HepG2 (cell line): ENCODE measurements around the gene RASSF4. TPM values are rescaled to one million over a fixed set of nuclear protein-coding genes. Genes with fewer than 3 reads are reported as not detected.

Experiments
- CBX2 ChIP-seq, 2 experiments: fragments of 200-600 bp in 1 of 2; sonication (generic); formaldehyde crosslinking in 1 of 2; IDR thresholded peaks; 2 replicates each; pipeline versions ENCODE4 v1.7.0 to v1.8.1; 2018 to 2022; ENCODE audit warnings: low read depth in 2 of 2, low read length in 1 of 2, mild to moderate bottlenecking in 1 of 2, missing genetic modification reagents in 1 of 2
- CEBPZ ChIP-seq: IDR thresholded peaks from 2 replicates; pipeline ENCODE4 v1.6.1; 2012; ENCODE audit warnings: low read length, improper control_type of control experiment
- CREB1 ChIP-seq, 2 experiments: fragments of 450-650 bp in 1 of 2; IDR thresholded peaks; 2 replicates each; pipeline ENCODE4 v1.6.1; 2016 to 2017; ENCODE audit warnings: control low read depth in 1 of 2, mild to moderate bottlenecking in 1 of 2, missing compliant biosample characterization in 1 of 2, missing genetic modification characterization in 1 of 2
- DMAP1 ChIP-seq: IDR thresholded peaks from 2 replicates; pipeline ENCODE4 v1.6.1; 2016
- E2F5 ChIP-seq: sonication (generic); formaldehyde crosslinking; conservative IDR thresholded peaks from 2 replicates; pipeline ENCODE4 v1.4.0; 2020; ENCODE audit warnings: missing genetic modification reagents
- FIP1L1 ChIP-seq: fragments of 200-400 bp; formaldehyde crosslinking; IDR thresholded peaks from 2 replicates; pipeline ENCODE4 v1.6.1; 2018; ENCODE audit warnings: low read depth, mild to moderate bottlenecking, low read length, moderate library complexity, borderline replicate concordance; ENCODE audit not compliant: insufficient read depth
- GZF1 ChIP-seq: sonication (generic); formaldehyde crosslinking; IDR thresholded peaks from 2 replicates; pipeline ENCODE4 v1.5.1; 2020; ENCODE audit warnings: mild to moderate bottlenecking, missing genetic modification reagents
- HNF4A ChIP-seq: sonication (generic); formaldehyde crosslinking; IDR thresholded peaks from 2 replicates; pipeline ENCODE4 v1.4.0; 2020; ENCODE audit warnings: missing genetic modification reagents
- IKZF5 ChIP-seq: IDR thresholded peaks from 2 replicates; pipeline ENCODE4 v1.6.1; 2018; ENCODE audit warnings: missing genetic modification reagents, mild to moderate bottlenecking, missing compliant biosample characterization
- ISL2 ChIP-seq: sonication (generic); formaldehyde crosslinking; IDR thresholded peaks from 2 replicates; pipeline ENCODE4 v1.5.0; 2020; ENCODE audit warnings: missing genetic modification reagents
- MYC ChIP-seq: sonication (generic); formaldehyde crosslinking; IDR thresholded peaks from 2 replicates; pipeline ENCODE4 v1.9.0; 2021; ENCODE audit warnings: missing genetic modification reagents, borderline replicate concordance
- NAIF1 ChIP-seq: sonication (generic); formaldehyde crosslinking; IDR thresholded peaks from 2 replicates; pipeline ENCODE4 v1.5.0; 2020; ENCODE audit warnings: mild to moderate bottlenecking, missing genetic modification reagents, borderline replicate concordance
- PRPF4 ChIP-seq: fragments of 200-400 bp; formaldehyde crosslinking; IDR thresholded peaks from 2 replicates; pipeline ENCODE4 v1.6.1; 2016; ENCODE audit warnings: low read length, low read depth; ENCODE audit not compliant: poor library complexity, severe bottlenecking
- RFXAP ChIP-seq: sonication (generic); formaldehyde crosslinking; IDR thresholded peaks from 2 replicates; pipeline ENCODE4 v1.4.0; 2020; ENCODE audit warnings: missing genetic modification reagents, borderline replicate concordance
- SOX13 ChIP-seq, 3 experiments: fragments of 450-650 bp in 1 of 3; sonication (generic) in 1 of 3; formaldehyde crosslinking in 1 of 3; IDR thresholded peaks in 2 of 3; conservative IDR thresholded peaks in 1 of 3; 2 replicates each; pipeline versions ENCODE4 v1.5.0 to v1.6.1; 2016 to 2020; ENCODE audit warnings: antibody characterized with exemption in 1 of 3, mild to moderate bottlenecking in 1 of 3, missing compliant biosample characterization in 1 of 3, missing genetic modification reagents in 1 of 3, moderate library complexity in 1 of 3
- THYN1 ChIP-seq: sonication (generic); formaldehyde crosslinking; IDR thresholded peaks from 2 replicates; pipeline ENCODE4 v1.8.1; 2023; ENCODE audit warnings: low read depth, mild to moderate bottlenecking, moderate library complexity, missing genetic modification reagents, borderline replicate concordance
- ZFAT ChIP-seq: sonication (generic); formaldehyde crosslinking; conservative IDR thresholded peaks from 2 replicates; pipeline ENCODE4 v1.8.1; 2023; ENCODE audit warnings: missing genetic modification reagents, inconsistent platforms
- ZNF20 ChIP-seq: sonication (generic); formaldehyde crosslinking; IDR thresholded peaks from 2 replicates; pipeline ENCODE4 v1.4.0; 2020; ENCODE audit warnings: mild to moderate bottlenecking, moderate library complexity, missing genetic modification reagents
- ZNF264 ChIP-seq: sonication (generic); formaldehyde crosslinking; IDR thresholded peaks from 2 replicates; pipeline ENCODE4 v1.4.0; 2020; ENCODE audit warnings: missing genetic modification reagents
- ZNF343 ChIP-seq: sonication (generic); formaldehyde crosslinking; IDR thresholded peaks from 2 replicates; pipeline ENCODE4 v1.4.0; 2020; ENCODE audit warnings: mild to moderate bottlenecking, missing genetic modification reagents
- ZNF446 ChIP-seq: sonication (generic); formaldehyde crosslinking; IDR thresholded peaks from 2 replicates; pipeline ENCODE4 v1.5.0; 2020; ENCODE audit warnings: mild to moderate bottlenecking, missing genetic modification reagents
- ZNF678 ChIP-seq: sonication (generic); formaldehyde crosslinking; IDR thresholded peaks from 2 replicates; pipeline ENCODE4 v1.4.0; 2020; ENCODE audit warnings: mild to moderate bottlenecking, missing genetic modification reagents
- polyA plus RNA-seq, 8 experiments: library from polyadenylated mRNA; depleted of rRNA in 3 of 8; stranded (reverse) in 7 of 8; unstranded in 1 of 8; fragments of >200 nt; fragmentation: Illumina TruSeq in 4 of 8; extraction: Trizol in 4 of 8; gene quantifications; 2 replicates each; pipeline versions ENCODE4 v1.2.1 to v1.2.3, GENCODE V29; 2011 to 2016; ENCODE audit warnings: low read depth in 4 of 8, missing spikeins in 1 of 8, mixed read lengths in 1 of 8; ENCODE audit not compliant: insufficient read depth in 1 of 8
- total RNA-seq, 5 experiments: library from RNA; depleted of rRNA; stranded (reverse); fragments of >200 nt; fragmentation: Illumina TruSeq; extraction: Trizol; gene quantifications; 2 replicates each; pipeline ENCODE4 v1.2.3, GENCODE V29; 2016; ENCODE audit warnings: low read depth in 1 of 5

The RASSF4 gene
- total and polyA plus RNA-seq, 2 of the 13 experiments (the other 11 are each of a cell fraction or from before 2014, with no cell fraction given): 34.0 to 51.7 TPM

GRCh38 chr10:44990302-44990655 is 30.7 kb downstream of the RASSF4 start (continued):
- TF ChIP-seq ZNF264 (CRISPR knock-in tag) (peak; percentile 55; the same call in 1 of the 2 replicates), IKZF5 (CRISPR knock-in tag) (no peak), FIP1L1 (no peak), HNF4A (CRISPR knock-in tag) (peak; percentile 86), DMAP1 (CRISPR knock-in tag) (no peak), PRPF4 (no peak), SOX13 (IDR thresholded peaks at IDR 0.05) (no peak; the same call in 1 of the 2 replicates), SOX13 (CRISPR knock-in tag; conservative IDR thresholded peaks at IDR 0.05 in 1 of 2, IDR thresholded peaks at IDR 0.05 in 1 of 2) (peak in 1 of 2 experiments; percentile 85; a peak in 2 of 4 replicates), NAIF1 (CRISPR knock-in tag) (no peak), ZFAT (CRISPR knock-in tag) (no peak), MYC (CRISPR knock-in tag) (no peak), GZF1 (0 out of 2 replicates have a peak, but pooled peaks have one; percentile 19), ZNF446 (CRISPR knock-in tag) (no peak), E2F5 (CRISPR knock-in tag) (no peak), CEBPZ (no peak), ZNF20 (no peak), RFXAP (CRISPR knock-in tag) (0 out of 2 replicates have a peak, but pooled peaks have one; percentile 37), CREB1 (IDR thresholded peaks at IDR 0.05) (no peak), CREB1 (CRISPR knock-in tag; IDR thresholded peaks at IDR 0.05) (0 out of 2 replicates have a peak, but pooled peaks have one; percentile 6), ZNF343 (CRISPR knock-in tag) (no peak), ZNF678 (CRISPR knock-in tag) (no peak), ISL2 (CRISPR knock-in tag) (peak; percentile 51; the same call in 1 of the 2 replicates), THYN1 (CRISPR knock-in tag) (no peak), CBX2 (IDR thresholded peaks at IDR 0.05; ENCODE audit: low read depth, low read length) (no peak), CBX2 (CRISPR knock-in tag; IDR thresholded peaks at IDR 0.05; ENCODE audit: low read depth) (no peak)
